ENCODE results near the gene AAK1.

Gene AAK1

DNA sequence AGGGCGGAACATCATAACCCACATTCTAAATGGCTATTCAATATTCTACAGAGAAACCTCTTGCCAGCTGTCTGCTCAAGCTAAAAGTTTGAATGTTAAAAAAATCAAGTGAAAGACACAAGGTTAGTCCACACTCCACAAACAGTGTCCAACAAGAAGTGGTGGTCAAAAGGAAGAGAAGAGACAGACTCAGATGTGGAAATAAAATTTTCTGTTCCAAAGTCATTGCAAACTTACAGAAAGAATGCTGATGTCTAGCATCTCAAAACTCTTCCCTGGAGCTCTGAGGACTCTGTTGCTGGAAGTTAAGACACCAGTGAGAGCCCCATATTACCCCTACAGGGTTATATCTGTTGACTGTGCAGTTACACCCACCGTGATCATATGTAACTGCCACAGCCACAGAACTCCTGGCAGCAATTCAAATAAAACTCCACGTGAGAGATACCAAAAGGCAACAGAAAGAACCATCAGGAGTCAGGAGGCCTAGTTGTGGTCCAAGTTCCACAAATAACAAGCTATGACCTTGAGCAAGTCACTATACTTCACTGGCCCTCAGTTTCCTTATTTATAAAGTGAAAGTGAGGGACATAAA is 60.9 kb downstream of the AAK1 start:
- H3K4me3 ChIP-seq (ENCODE audit: low read depth, low read length) = no peak overlapping the region
- TF ChIP-seq, protein P1, sequence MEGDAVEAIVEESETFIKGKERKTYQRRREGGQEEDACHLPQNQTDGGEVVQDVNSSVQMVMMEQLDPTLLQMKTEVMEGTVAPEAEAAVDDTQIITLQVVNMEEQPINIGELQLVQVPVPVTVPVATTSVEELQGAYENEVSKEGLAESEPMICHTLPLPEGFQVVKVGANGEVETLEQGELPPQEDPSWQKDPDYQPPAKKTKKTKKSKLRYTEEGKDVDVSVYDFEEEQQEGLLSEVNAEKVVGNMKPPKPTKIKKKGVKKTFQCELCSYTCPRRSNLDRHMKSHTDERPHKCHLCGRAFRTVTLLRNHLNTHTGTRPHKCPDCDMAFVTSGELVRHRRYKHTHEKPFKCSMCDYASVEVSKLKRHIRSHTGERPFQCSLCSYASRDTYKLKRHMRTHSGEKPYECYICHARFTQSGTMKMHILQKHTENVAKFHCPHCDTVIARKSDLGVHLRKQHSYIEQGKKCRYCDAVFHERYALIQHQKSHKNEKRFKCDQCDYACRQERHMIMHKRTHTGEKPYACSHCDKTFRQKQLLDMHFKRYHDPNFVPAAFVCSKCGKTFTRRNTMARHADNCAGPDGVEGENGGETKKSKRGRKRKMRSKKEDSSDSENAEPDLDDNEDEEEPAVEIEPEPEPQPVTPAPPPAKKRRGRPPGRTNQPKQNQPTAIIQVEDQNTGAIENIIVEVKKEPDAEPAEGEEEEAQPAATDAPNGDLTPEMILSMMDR (IDR thresholded peaks at IDR 0.05; ENCODE audit: borderline replicate concordance, insufficient read depth, low read depth, low read length) = no peak

DNA sequence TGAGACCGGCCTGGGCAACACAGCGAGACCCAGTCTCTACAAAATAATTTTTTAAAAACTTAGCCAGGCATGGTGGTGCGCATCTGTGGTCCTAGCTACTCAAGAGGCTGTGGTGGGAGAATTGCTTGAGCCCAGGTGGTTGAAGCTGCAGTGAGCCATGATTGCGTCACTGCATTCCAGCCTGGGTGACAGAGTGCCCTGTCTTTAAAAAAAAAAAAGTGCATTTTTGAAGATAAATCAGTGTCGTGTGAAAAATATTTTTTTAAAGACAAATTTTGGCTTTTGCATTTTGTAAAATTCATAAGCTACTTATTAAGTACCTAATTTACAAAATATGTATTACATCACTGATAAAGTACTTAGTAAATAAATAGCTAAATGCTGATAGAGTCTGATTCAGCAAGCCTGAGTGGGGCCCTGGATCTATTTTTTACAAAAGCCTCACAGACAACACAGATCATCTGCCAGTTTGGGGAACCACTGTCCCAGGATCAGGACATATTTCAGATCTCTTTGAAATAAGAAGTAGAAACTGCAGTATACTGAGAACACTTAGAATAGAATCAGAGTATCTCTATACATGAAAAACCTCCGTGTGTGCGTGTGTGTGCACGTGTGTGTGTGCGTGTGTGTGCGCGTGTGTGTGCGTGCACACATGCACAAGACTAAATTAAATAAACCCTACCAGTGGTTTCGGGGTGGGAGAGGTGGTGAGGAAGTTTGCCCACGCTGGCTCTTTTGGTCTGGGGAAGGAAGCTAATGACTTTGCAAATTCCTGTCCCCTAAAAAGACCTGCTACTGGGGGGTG is 61.6 kb downstream of the AAK1 start:
- TF ChIP-seq, protein P1 (IDR thresholded peaks at IDR 0.05; ENCODE audit: borderline replicate concordance, insufficient read depth, low read depth, low read length) = no peak
- H3K4me3 ChIP-seq (ENCODE audit: low read depth, low read length) = no peak overlapping the region

DNA sequence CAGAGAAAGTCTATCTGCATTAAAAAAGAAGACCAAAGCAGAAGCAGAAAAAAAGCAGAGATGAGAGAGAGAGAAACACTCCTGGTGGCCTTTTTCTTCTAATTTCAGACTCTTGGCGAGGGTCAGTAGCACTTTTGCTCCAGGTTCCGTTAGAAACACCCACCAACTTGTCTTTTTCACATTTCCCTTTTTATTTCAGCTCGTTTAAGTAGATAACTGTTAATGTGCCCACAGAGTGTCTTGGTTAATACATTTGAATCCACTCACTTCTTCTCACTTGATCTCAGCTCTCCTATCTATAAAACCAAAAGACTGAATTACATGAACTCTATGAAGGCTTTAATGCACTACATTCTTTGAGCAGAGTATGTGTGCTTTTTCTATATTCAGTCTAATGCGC is 63.1 kb downstream of the AAK1 start:
- TF ChIP-seq, protein P1 (IDR thresholded peaks at IDR 0.05; ENCODE audit: borderline replicate concordance, insufficient read depth, low read depth, low read length) = no peak
- H3K4me3 ChIP-seq (ENCODE audit: low read depth, low read length) = no peak overlapping the region

DNA sequence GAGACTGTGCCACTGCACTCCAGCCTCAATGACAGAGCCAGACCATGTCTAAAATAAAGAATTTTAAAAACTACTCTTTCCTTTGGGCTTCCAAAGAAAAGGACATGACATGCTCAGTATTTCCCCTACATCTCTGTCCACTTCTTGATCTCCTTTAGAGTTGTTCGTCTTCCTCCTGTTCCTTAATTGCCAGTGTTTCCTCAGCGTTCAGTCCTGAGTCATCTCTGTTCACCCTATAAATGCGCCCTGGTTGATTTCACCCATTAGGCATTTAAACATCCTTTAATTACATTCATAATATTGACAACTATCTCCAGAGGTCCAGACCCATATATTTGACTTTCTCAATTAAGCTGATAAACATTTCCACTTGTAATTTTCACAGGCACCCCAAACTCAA is 64.0 kb downstream of the AAK1 start:
- TF ChIP-seq, protein P1 (IDR thresholded peaks at IDR 0.05; ENCODE audit: borderline replicate concordance, insufficient read depth, low read depth, low read length) = no peak
- no peak overlapping the region for H3K4me3 ChIP-seq (ENCODE audit: low read depth, low read length)

DNA sequence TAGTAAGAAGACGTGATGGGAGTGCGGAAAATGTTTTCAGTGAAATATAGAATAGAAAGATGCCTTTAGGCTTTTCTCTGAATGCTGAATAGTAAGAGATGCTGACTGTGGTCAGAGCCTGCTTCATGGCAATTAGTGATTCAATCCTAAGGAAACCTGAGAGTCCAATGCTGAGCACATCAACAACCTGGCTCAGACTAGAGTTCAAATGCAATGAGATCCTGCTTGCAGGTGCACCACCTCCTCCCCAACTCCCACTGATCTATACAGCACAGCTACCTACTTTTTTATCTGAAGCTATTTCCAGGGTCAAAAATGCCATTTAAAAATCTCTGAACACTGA is 65.4 kb downstream of the AAK1 start:
- TF ChIP-seq, protein P1 (IDR thresholded peaks at IDR 0.05; ENCODE audit: borderline replicate concordance, insufficient read depth, low read depth, low read length) = no peak
- H3K4me3 ChIP-seq (ENCODE audit: low read depth, low read length) = no peak overlapping the region

DNA sequence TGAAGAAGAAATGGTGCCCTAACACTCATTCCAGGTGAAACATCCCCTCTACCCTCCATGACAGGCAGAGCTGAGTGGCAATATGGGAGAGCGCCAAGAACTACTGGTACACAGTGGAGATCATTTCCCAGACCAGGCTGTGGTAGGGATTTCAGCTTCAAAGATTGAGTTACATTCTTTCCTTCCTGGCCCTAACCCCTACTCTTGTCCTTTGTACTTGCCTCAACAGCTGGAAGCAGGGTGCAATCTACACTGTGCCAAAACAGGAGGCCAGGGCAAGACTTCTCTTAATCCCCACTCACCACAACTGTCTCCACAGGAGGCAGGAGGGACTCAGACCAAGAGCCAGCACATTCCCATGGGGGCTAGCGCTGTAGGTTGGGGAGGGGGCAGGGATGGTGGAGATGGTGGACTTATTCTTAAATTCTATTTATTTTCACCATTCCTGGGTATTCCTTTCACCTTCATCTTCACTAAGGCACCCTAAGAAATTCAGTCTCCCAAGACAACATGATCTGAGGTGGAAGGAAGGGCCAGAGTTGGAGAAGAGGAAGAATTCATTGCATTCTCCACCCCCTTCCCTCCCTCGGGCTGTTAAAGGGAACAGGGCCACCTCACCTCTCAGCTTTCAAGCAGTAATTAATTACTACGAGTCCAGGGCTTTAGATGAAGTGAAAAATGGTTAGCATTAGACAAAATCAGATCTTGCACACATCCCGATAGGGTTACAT is 65.9 kb downstream of the AAK1 start:
- H3K4me3 ChIP-seq (ENCODE audit: low read depth, low read length) = no peak overlapping the region
- TF ChIP-seq, protein P1 (IDR thresholded peaks at IDR 0.05; ENCODE audit: borderline replicate concordance, insufficient read depth, low read depth, low read length) = no peak

All from GM12875 (cell line).